HEK293T (cell line): ENCODE measurements around the gene IKBKE.

Source experiments
- BHLHE40 ChIP-seq: fragments of 450-650 bp; IDR thresholded peaks from 2 replicates; pipeline ENCODE4 v1.6.1; 2016; ENCODE audit warnings: mild to moderate bottlenecking, moderate library complexity, borderline replicate concordance
- FOXM1 ChIP-seq: fragments of 450-650 bp; IDR thresholded peaks from 2 replicates; pipeline ENCODE4 v1.6.1; 2017; ENCODE audit warnings: mild to moderate bottlenecking, borderline replicate concordance
- HDGF ChIP-seq: fragments of 450-650 bp; IDR thresholded peaks from 2 replicates; pipeline ENCODE4 v1.6.1; 2017; ENCODE audit warnings: antibody characterized with exemption, borderline replicate concordance
- L3MBTL2 ChIP-seq: fragments of 450-650 bp; conservative IDR thresholded peaks from 2 replicates; pipeline ENCODE4 v1.6.1; 2016; ENCODE audit warnings: mild to moderate bottlenecking
- PKNOX1 ChIP-seq: fragments of 450-650 bp; IDR thresholded peaks from 2 replicates; pipeline ENCODE4 v1.6.1; 2016
- SP1 ChIP-seq: fragments of 450-650 bp; IDR thresholded peaks from 2 replicates; pipeline ENCODE4 v1.6.1; 2017
- SUZ12 ChIP-seq: fragments of 450-650 bp; IDR thresholded peaks from 2 replicates; pipeline ENCODE4 v1.6.1; 2016; ENCODE audit warnings: mild to moderate bottlenecking
- ZNF384 ChIP-seq: fragments of 450-650 bp; IDR thresholded peaks from 2 replicates; pipeline ENCODE4 v1.6.1; 2016

GRCh38 chr1:206479183-206480125, 9.2 kb downstream of the IKBKE start:
- TF ChIP-seq SP1 = no peak
- TF ChIP-seq BHLHE40 = no peak
- TF ChIP-seq HDGF = no peak
- TF ChIP-seq FOXM1 = no peak
- no peak for TF ChIP-seq SUZ12
- TF ChIP-seq PKNOX1 = no peak
- no peak for TF ChIP-seq L3MBTL2
- no peak for TF ChIP-seq ZNF384
